Smooth muscle cell (in vitro differentiated cells): Measurements from ENCODE around the gene C10orf53. TPM values are rescaled to one million over a fixed set of nuclear protein-coding genes. Genes with fewer than 3 reads are reported as not detected.

ENCODE experiments used
- DNase-seq: peaks from one replicate; lab custom pipeline; 2025; ENCODE audit not compliant: unreplicated experiment; lab: John Stamatoyannopoulos, UW
- H2AFZ ChIP-seq: fragments of 200-600 bp; sonication (generic); 2 replicates; pipeline ENCODE4 v1.6.0; 2016; ENCODE audit warnings: antibody characterized with exemption, low read depth, mild to moderate bottlenecking
- H3F3A ChIP-seq: fragments of 200-600 bp; sonication (generic); 2 replicates; pipeline ENCODE4 v1.6.0; 2017; ENCODE audit warnings: antibody characterized with exemption, low read depth
- H3K27ac ChIP-seq: fragments of 200-600 bp; sonication (generic); 2 replicates; pipeline ENCODE4 v1.5.1; 2016; ENCODE audit warnings: low read depth, mild to moderate bottlenecking
- H3K27me3 ChIP-seq: fragments of 200-600 bp; sonication (generic); 2 replicates; pipeline ENCODE4 v1.6.1; 2016; ENCODE audit warnings: low read depth, mild to moderate bottlenecking
- H3K36me3 ChIP-seq: fragments of 200-600 bp; sonication (generic); 2 replicates; pipeline ENCODE4 v1.5.1; 2016; ENCODE audit warnings: low read depth
- H3K4me1 ChIP-seq: fragments of 200-600 bp; sonication (generic); 2 replicates; pipeline ENCODE4 v1.5.1; 2016; ENCODE audit warnings: low read depth
- H3K4me2 ChIP-seq: fragments of 200-600 bp; sonication (generic); 2 replicates; pipeline ENCODE4 v1.6.0; 2016; ENCODE audit warnings: mild to moderate bottlenecking
- H3K4me3 ChIP-seq: fragments of 200-600 bp; sonication (generic); 2 replicates; pipeline ENCODE4 v1.5.1; 2016; ENCODE audit warnings: mild to moderate bottlenecking
- H3K79me2 ChIP-seq: fragments of 200-600 bp; sonication (generic); 2 replicates; pipeline ENCODE4 v1.6.0; 2016; ENCODE audit warnings: low read depth, mild to moderate bottlenecking
- H3K9ac ChIP-seq: fragments of 200-600 bp; sonication (generic); 2 replicates; pipeline ENCODE4 v1.6.0; 2016; ENCODE audit warnings: low read depth
- H3K9me3 ChIP-seq: fragments of 200-600 bp; sonication (generic); replicated peaks from 2 replicates; pipeline ENCODE4 v1.5.1; 2016; ENCODE audit warnings: low read depth
- H4K20me1 ChIP-seq: fragments of 200-600 bp; sonication (generic); 2 replicates; pipeline ENCODE4 v1.6.0; 2016; ENCODE audit warnings: low read depth
- WGBS: methylation state at CpG from one replicate; pipeline ENCODE4 v1.1.7; 2016; ENCODE audit warnings: low lambda C conversion rate; 5-methylcytosine and 5-hydroxymethylcytosine counted together
- polyA plus RNA-seq: library from polyadenylated mRNA; unstranded; fragments of >200 nt; fragmentation: Nextera tagmentation; extraction: Ambion mirVana; gene quantifications from 2 replicates; pipeline ENCODE4 v1.2.1, GENCODE V29; 2016
- total RNA-seq: library from RNA; depleted of rRNA; stranded (reverse); fragments of >200 nt; gene quantifications from 2 replicates; pipeline ENCODE4 v1.2.3, GENCODE V29; 2014
- TF ChIP-seq, protein P1 (sequence below): fragments of 200-600 bp; sonication (generic); IDR thresholded peaks from 2 replicates; pipeline ENCODE4 v1.5.1; 2017; ENCODE audit warnings: borderline replicate concordance, mild to moderate bottlenecking, antibody characterized with exemption; ENCODE audit not compliant: insufficient read depth, poor library complexity, severe bottlenecking

C10orf53 gene
- total and polyA plus RNA-seq, 2 experiments from 2014 or later, result not detected

DNA sequence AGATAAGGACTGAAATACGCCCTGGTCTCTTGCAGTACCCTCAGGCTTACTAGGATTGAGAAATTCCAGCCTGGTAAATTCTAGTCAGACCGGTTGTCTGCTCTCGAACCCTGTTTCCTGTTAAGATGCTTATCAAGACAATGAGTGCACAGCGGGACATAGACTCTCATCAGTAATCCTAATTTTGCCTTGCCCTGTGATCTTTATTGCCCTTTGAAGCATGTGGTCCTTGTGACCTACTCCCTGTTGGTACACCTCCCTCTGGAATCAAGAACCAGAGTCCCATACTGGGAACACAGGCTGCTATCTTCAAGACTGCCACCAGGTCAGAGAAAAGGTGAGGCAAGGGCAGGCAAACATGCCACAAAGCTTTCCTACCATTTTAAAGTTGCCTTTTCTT is 7.2 kb downstream of the C10orf53 start:
- Histone ChIP-seq H3K27me3 (peaks cover 38% of the 10 kb centered on the region), H2AFZ (no peak overlapping the region), H3K4me3 (no peak overlapping the region), H3K4me2 (no peak overlapping the region), H3K9ac (no peak overlapping the region), H3K79me2 (no peaks in the 10 kb centered on the region), H3F3A (no peaks in the 10 kb centered on the region), H3K4me1 (no peaks in the 10 kb centered on the region), H3K36me3 (no peaks in the 10 kb centered on the region), H3K27ac (no peak overlapping the region), H4K20me1 (no peaks in the 10 kb centered on the region), H3K9me3 (no peaks in the 10 kb centered on the region)
- TF ChIP-seq, protein P1, sequence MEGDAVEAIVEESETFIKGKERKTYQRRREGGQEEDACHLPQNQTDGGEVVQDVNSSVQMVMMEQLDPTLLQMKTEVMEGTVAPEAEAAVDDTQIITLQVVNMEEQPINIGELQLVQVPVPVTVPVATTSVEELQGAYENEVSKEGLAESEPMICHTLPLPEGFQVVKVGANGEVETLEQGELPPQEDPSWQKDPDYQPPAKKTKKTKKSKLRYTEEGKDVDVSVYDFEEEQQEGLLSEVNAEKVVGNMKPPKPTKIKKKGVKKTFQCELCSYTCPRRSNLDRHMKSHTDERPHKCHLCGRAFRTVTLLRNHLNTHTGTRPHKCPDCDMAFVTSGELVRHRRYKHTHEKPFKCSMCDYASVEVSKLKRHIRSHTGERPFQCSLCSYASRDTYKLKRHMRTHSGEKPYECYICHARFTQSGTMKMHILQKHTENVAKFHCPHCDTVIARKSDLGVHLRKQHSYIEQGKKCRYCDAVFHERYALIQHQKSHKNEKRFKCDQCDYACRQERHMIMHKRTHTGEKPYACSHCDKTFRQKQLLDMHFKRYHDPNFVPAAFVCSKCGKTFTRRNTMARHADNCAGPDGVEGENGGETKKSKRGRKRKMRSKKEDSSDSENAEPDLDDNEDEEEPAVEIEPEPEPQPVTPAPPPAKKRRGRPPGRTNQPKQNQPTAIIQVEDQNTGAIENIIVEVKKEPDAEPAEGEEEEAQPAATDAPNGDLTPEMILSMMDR, result no peak
- no peak for DNase-seq
- WGBS, result 66% methylated on average over 4 of the region's 4 CpGs

DNA sequence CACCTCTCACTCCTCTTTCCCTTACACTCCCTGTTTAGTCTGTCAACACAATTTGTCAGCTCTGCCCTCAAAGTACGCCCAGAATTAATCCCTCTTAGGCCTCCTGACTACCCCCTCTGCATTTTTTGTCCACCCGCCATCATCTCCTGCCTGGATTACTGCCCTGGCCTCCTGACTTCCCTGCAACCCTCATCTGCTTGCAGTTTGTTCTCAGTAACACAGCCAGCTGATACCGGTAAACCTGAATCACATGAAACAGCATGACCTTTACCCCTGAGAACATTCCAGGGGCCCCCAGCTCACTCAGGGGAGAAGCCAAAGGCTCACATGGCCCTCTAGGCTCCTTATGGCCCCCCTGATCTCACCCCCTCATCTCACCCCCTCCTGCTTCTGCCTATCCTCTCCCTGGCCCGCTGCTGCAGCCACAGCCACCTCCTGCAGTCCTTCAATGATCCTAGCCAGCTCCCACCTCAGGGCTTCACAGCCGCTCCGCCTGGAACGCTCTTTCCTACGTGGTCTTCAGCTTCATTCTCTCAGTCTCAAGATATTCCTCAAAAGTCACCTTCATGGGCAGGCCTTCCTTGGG is 8.9 kb downstream of the C10orf53 start:
- TF ChIP-seq, protein P1, result no peak
- Histone ChIP-seq H3K4me3 (no peak overlapping the region), H4K20me1 (no peaks in the 10 kb centered on the region), H3K27ac (no peak overlapping the region), H3F3A (no peaks in the 10 kb centered on the region), H3K9ac (no peak overlapping the region), H3K79me2 (no peaks in the 10 kb centered on the region), H2AFZ (no peak overlapping the region), H3K9me3 (no peaks in the 10 kb centered on the region), H3K4me2 (no peak overlapping the region), H3K4me1 (no peaks in the 10 kb centered on the region), H3K36me3 (no peaks in the 10 kb centered on the region), H3K27me3 (peaks cover 49% of the 10 kb centered on the region)
- no peak for DNase-seq
- 41% methylated on average over 8 of the region's 8 CpGs for WGBS

DNA sequence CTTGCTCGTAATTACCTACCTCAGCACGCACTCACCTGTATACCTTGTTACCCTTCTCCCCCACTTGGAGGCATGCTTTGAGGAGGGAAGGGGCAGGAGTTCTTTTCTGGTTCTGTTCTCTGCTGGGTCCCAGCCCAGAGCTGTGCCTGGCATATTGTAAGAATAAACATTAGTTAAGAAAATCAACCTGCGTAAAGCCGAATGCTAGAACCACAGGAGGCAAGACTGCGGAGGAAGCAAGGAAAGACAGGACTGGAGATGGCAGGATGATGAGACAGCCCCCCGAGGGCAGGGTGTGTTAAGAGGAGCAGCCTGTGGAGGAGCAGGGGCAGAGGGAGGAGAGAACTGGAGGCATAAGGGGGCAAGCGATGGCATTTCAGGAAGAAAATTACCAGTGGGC is 9.5 kb downstream of the C10orf53 start:
- DNase-seq, result no peak
- Histone ChIP-seq H3K27me3 (peaks cover 49% of the 10 kb centered on the region), H3K9me3 (no peaks in the 10 kb centered on the region), H3F3A (no peaks in the 10 kb centered on the region), H3K79me2 (no peaks in the 10 kb centered on the region), H3K36me3 (no peaks in the 10 kb centered on the region), H3K9ac (no peak overlapping the region), H3K4me3 (no peak overlapping the region), H3K4me2 (no peak overlapping the region), H3K27ac (no peak overlapping the region), H2AFZ (no peak overlapping the region), H4K20me1 (no peaks in the 10 kb centered on the region), H3K4me1 (no peaks in the 10 kb centered on the region)
- TF ChIP-seq, protein P1, result no peak
- WGBS, result 26% methylated on average over 7 of the region's 7 CpGs

DNA sequence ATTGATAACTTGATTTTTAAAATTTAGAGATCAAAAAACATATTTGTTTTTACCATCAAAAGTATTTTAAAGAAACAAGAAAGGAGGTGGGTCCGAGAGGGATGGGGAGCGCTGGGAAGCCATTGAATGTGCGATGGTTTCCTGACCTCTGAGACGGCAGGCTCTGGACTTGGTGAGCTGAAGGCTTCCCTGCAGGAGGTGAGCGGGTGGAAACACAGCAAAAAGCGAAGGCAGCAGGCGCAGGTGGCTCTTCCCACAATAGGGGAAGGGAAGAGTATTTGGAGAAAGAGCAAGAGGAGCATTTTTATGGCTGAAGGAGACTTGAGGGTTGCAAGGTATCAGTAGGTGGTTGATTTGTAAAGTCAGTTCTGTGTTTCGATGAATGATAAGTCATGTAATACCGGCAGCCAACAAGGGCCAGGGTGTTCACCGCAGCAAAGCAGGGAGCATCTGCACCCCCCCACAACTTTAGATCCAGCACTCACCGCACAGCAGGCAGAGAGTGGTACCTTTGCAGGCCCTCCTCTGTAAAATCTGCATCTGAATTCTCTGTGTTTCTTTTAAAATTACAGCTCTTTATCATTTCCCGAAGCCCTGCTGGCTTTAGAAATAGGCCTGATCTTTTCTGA is 10.5 kb downstream of the C10orf53 start:
- H2AFZ ChIP-seq, result no peak overlapping the region
- no peaks in the 10 kb centered on the region for H3K79me2 ChIP-seq
- H3K27ac ChIP-seq, result no peak overlapping the region
- no peak overlapping the region for H3K4me2 ChIP-seq
- no peak for DNase-seq
- no peak overlapping the region for H3K9ac ChIP-seq
- no peaks in the 10 kb centered on the region for H3K9me3 ChIP-seq
- peaks cover 49% of the 10 kb centered on the region for H3K27me3 ChIP-seq
- H3K36me3 ChIP-seq, result no peaks in the 10 kb centered on the region
- TF ChIP-seq, protein P1, result no peak
- WGBS, result 21% methylated on average over 12 of the region's 12 CpGs
- no peaks in the 10 kb centered on the region for H3K4me1 ChIP-seq
- H4K20me1 ChIP-seq, result no peaks in the 10 kb centered on the region
- H3F3A ChIP-seq, result no peaks in the 10 kb centered on the region
- no peak overlapping the region for H3K4me3 ChIP-seq
